ENCODE data around the gene DSTYK.

DSTYK gene

GRCh38 chr1:205204552-205204951, 7.0 kb downstream of the DSTYK start:
- TF ChIP-seq, protein P1, sequence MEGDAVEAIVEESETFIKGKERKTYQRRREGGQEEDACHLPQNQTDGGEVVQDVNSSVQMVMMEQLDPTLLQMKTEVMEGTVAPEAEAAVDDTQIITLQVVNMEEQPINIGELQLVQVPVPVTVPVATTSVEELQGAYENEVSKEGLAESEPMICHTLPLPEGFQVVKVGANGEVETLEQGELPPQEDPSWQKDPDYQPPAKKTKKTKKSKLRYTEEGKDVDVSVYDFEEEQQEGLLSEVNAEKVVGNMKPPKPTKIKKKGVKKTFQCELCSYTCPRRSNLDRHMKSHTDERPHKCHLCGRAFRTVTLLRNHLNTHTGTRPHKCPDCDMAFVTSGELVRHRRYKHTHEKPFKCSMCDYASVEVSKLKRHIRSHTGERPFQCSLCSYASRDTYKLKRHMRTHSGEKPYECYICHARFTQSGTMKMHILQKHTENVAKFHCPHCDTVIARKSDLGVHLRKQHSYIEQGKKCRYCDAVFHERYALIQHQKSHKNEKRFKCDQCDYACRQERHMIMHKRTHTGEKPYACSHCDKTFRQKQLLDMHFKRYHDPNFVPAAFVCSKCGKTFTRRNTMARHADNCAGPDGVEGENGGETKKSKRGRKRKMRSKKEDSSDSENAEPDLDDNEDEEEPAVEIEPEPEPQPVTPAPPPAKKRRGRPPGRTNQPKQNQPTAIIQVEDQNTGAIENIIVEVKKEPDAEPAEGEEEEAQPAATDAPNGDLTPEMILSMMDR (IDR thresholded peaks at IDR 0.05; ENCODE audit: low read depth, low read length, missing control alignments) = no peak
- no peak overlapping the region for H3K4me3 ChIP-seq (replicated peaks; ENCODE audit: low read depth, low read length)
- no peak for DNase-seq (ENCODE audit: extremely low read depth, low read depth)

- TF ChIP-seq, protein P1 (IDR thresholded peaks at IDR 0.05; ENCODE audit: low read depth, low read length, missing control alignments) = no peak
- DNase-seq (ENCODE audit: extremely low read depth, low read depth) = no peak
- H3K4me3 ChIP-seq (replicated peaks; ENCODE audit: low read depth, low read length) = no peak overlapping the region
These were observed 11.6 kb downstream of the DSTYK start for GRCh38 chr1:205199931-205200299.

GRCh38 chr1:205199090-205199930, 12.2 kb downstream of the DSTYK start:
- peak; percentile 61 for DNase-seq (ENCODE audit: extremely low read depth, low read depth)
- TF ChIP-seq, protein P1 (IDR thresholded peaks at IDR 0.05; ENCODE audit: low read depth, low read length, missing control alignments) = no peak
- no peak overlapping the region for H3K4me3 ChIP-seq (replicated peaks; ENCODE audit: low read depth, low read length)

GRCh38 chr1:205192287-205192686, 19.2 kb downstream of the DSTYK start:
- no peak overlapping the region for H3K4me3 ChIP-seq (replicated peaks; ENCODE audit: low read depth, low read length)
- DNase-seq (ENCODE audit: extremely low read depth, low read depth) = no peak
- TF ChIP-seq, protein P1 (IDR thresholded peaks at IDR 0.05; ENCODE audit: low read depth, low read length, missing control alignments) = no peak

DNA sequence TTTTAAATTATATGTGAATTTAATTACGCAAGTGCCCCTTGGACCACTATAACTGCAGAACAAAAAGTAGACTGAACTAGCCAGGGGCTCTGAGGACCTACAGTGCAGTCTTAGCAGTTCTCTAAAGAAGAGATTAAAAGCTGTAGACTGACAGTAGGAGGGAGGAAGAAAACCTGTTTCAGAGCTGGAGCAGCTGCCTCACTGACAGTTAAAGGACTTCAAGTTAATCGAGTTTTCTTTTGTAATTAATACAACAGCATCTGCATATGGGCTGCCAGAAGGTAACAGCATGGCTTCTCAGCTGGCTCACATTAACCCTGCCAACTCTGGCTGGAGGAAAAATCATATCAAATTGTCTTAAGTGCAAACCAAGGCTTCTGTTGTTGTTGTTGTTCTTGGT, 19.9 kb downstream of the DSTYK start:
- DNase-seq (ENCODE audit: extremely low read depth, low read depth) = no peak
- H3K4me3 ChIP-seq (replicated peaks; ENCODE audit: low read depth, low read length) = no peak overlapping the region
- TF ChIP-seq, protein P1 (IDR thresholded peaks at IDR 0.05; ENCODE audit: low read depth, low read length, missing control alignments) = no peak

GRCh38 chr1:205190845-205191577, 20.5 kb downstream of the DSTYK start:
- TF ChIP-seq, protein P1 (IDR thresholded peaks at IDR 0.05; ENCODE audit: low read depth, low read length, missing control alignments) = no peak
- H3K4me3 ChIP-seq (replicated peaks; ENCODE audit: low read depth, low read length) = no peak overlapping the region
- DNase-seq (ENCODE audit: extremely low read depth, low read depth) = no peak

All from HFF-Myc (cell line).